Activated CD4-positive, CD25-positive, alpha-beta regulatory T cell treated with anti-CD3 and anti-CD28 coated beads, Interleukin-2, amount 50 U/mL, for 72 hours (primary cell): ENCODE measurements around the gene PCP4L1.
"Not testable (repeated sequence)": the region's sequence is repeated elsewhere in the genome, so short reads cannot be mapped to it uniquely, and the experiment has no call there.

Source experiments
- DNase-seq: peaks from one replicate; pipeline ENCODE4 v3.0.0; 2021

The PCP4L1 gene

DNA sequence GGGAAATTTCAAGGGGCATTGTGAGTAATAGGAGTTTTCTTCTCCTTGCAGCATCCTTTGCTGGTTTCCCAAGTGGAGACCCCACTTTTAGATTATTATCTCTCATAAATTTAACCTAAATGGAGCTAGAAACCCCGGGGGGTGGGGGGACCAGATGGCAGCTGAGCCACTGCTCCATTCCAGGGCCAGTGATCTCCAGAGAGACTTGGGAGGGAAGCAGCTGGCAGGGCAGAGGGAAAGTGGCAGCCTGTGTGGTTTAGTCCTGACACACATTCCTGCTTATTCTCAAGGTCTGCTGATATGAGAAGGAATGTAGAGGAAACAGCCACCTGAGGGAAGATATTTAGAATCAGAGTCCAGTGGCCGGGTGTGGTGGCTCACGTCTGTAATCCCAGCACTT is 16.3 kb downstream of the PCP4L1 start:
- DNase-seq = no peak

DNA sequence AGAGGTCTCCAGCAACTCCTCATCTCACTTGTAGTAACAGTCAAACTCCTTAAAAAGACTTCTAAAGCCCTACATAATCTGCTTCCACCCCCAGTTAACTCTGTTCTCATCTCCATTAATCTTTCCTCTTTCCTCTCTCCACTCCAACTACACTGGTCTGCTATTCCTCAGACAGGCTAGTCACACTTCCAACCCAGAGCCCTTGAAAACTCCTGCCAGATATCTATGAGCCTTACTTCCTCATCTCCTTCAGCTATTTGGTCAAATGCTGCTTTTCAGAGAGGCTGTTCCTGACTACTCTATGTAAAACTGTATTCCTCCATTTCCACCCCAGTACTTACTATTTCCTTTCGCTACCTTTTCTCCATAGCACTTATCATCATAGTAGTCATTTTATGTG is 24.4 kb downstream of the PCP4L1 start:
- DNase-seq = no peak

GRCh38 chr1:161285113-161285512 is 26.6 kb downstream of the PCP4L1 start:
- DNase-seq = no peak

GRCh38 chr1:161285521-161285920 is 27.0 kb downstream of the PCP4L1 start:
- no peak for DNase-seq

DNA sequence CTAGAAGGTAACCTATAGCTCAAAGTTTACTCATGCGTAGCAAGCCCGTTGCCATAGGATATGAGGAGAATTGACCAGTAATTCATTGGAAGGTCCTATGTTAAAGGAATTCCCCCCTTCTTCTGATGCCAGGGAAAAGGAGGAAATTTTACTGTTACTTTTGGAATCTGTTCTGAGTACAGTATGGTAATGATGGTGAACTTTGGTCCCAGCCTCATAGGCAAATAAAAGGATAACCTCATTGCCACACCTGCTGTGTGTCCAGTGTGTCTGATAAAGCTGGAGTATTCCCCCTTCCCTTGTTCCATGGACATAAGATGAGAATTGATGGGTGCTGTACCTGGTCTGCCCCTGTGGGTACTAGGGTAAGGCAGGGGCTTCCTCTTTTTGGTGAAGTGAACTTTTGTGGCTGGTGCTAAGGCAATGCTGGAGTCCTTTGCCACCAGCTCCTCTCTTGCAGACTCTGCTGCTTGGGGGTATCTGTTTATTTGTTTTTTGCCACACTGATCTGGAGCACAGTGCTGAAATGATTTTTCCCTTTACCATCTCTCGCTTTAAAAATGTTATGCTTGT is 29.0 kb downstream of the PCP4L1 start:
- no peak for DNase-seq

DNA sequence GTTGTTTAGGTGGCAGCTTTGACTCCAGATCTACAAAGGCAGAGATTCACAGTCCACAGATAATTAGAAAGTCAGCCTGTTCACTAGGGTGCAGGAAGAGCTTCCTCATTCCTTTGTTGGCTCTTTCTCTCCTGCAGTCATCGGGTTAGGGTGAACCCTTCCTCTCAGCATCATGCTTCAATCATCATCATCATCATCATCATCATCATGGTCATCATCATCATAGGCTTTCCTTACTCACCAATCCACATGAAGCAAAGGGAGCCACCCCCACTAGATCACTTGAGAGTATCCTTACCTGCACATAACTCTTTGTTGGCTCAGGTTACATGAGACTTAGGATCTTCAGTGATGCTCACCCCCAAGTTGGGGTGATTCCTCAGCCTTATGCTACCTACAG is 32.2 kb downstream of the PCP4L1 start:
- DNase-seq = no peak

DNA sequence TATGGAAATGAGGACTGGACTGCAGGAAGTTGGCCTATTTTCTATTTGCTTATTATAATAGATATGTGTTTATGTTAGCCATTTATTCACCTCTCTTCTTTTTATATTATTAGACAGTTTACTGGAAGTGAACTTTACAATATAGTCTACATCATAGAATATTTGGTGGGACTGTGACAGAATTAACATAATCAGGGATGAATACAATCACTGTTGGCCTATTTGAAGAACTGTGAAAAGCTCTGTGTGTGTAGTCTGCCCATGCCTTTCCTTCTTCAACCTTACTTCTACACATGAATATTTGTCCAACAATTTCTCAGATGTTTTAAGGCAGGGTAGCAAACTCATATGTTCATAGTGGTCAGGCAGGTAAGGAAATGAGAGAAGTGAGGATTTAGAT is 38.9 kb downstream of the PCP4L1 start:
- DNase-seq = no peak

DNA sequence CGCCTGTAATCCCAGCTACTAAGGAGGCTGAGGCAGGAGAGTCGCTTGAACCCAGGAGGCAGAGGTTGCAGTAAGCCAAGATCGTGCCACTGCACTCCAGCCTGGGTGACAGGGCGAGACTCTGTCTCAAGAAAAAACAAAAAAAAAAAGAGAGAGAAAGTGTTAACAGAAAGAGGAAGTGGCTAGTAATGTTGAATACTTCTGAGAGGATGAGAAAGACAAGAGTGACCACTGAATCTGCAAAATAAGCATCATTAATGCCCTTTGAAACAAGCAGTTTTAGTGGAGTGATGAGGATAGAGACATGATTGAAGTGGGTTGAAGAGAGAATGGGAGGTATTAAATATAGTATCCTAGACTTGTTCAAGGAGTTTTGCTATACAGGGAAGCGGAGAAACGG is 39.6 kb downstream of the PCP4L1 start:
- DNase-seq = no peak

DNA sequence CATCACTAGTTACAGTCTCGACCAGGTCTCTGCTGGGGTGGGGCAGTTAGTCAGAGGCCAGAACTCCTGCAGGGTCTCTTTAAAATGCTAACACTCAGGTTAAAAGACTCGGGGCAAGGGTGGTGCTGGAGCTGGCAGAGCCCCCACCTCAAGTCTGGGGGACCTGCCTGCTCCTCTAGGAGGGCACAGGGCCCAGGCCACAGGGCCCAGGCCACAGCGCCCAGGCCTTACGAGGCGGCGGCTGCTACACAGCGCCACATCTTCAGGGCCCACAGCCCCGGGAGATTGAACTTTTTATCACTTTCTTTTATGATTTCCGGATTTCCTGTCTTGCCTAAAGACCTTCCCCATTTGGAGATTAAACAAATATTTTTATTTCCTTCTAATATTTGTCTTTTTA is 40.8 kb downstream of the PCP4L1 start:
- no peak for DNase-seq

DNA sequence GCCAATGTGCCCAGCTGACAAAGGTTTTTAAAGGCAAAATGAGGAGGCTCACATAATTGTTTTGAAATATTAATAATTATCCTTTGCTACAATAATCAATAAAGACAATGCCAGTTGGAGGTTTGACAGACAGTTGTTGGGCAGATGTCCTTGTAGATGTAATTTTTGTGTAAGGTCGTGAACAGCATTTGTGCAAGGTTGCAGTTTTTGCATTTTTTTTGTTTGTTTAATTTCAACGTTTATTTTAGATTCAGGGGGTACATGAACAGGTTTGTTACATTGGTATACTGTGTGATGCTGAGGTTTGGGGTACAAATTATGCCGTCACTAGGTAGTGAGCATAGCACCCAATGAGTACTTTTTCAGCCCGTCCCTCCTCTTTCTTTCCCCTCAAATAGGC is 41.9 kb downstream of the PCP4L1 start:
- no peak for DNase-seq

GRCh38 chr1:161304927-161305866 is 46.7 kb downstream of the PCP4L1 start:
- no peak for DNase-seq

GRCh38 chr1:161305867-161306519 is 47.4 kb downstream of the PCP4L1 start:
- peak; percentile 82 for DNase-seq

- DNase-seq = peak; percentile 36
These were observed 48.8 kb downstream of the PCP4L1 start for GRCh38 chr1:161307230-161307768.

- no peak for DNase-seq
These were observed 49.5 kb downstream of the PCP4L1 start for GRCh38 chr1:161307892-161308638.

DNA sequence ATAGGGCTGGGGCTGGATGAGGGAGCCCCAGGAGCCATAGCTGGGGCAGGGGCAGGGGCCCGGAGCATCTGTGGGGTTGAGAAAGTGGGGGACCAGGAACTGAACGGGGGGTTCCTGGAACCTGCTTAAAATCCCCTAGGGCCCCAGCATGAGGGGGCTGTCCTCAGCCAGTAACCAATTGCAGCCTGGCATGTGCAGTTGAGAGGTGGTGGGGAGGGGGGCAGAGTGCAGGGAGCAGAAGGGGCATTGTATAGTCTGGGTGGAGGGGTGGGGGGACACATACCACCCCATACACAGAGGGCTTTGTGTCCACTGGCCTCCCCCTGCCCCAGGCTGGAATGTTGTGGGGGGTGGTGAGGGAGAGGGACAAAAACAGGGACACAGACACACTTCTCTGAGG is 51.3 kb downstream of the PCP4L1 start, which contains the start of gene MPZ:
Gene MPZ (minus strand): TSS at position 101 of the 400 bp plus-strand sequence. CDS start 63 bp downstream, at position 38.
- no peak for DNase-seq

- no peak for DNase-seq
These were observed 53.1 kb downstream of the PCP4L1 start for GRCh38 chr1:161311595-161312181.

GRCh38 chr1:161313554-161314200 is 55.1 kb downstream of the PCP4L1 start:
- no peak for DNase-seq

- DNase-seq = peak; percentile 86
These were observed 55.8 kb downstream of the PCP4L1 start, which contains the start of gene SDHC for GRCh38 chr1:161314201-161314981. Gene SDHC (plus strand): TSS chr1:161314381. CDS start chr1:161314406, 25 bp downstream.

DNA sequence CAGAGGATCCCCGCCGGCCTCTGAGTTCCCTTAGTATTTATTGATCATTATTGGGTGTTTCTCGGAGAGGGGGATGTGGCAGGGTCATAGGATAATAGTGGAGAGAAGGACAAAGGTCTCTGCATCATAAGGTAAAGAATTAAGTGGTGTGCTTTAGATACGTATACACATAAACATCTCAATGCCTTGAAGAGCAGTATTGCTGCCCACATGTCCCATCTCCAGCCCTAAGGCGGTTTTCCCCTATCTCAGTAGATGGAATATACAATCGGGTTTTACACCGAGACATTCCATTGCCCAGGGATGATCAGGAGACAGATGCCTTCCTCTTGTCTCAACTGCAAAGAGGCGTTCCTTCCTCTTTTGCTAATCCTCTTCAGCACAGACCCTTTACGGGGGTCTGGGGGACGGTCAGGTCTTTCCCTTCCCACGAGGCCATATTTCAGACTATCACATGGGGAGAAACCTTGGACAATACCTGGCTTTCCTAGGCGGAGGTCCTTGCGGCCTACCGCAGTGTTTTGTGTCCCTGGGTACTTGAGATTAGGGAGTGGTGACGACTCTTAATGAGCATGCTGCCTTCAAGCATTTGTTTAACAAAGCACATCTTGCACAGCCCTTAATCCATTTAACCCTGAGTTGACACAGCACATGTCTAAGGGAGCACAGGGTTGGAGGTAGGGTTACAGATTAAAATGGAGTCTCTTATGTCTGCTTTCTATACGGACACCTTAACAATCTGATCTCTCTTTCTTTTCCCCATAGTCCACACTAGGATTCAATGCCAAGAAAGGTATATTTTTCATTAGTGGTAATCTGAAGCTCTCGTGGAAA is 57.5 kb downstream of the PCP4L1 start:
- not testable (repeated sequence) for DNase-seq

GRCh38 chr1:161324020-161324419 is 65.5 kb downstream of the PCP4L1 start:
- DNase-seq = no peak
